H1 (cell line): Measurements from ENCODE around the gene LBX1. TPM values are rescaled to one million over a fixed set of nuclear protein-coding genes. Genes with fewer than 3 reads are reported as not detected.
A peak's percentile ranks its signal among the peaks of the same experiment; 100 is the strongest.

Experiments
- BACH1 ChIP-seq: IDR thresholded peaks from 2 replicates; pipeline ENCODE4 v1.6.1; 2012; ENCODE audit warnings: low read length, improper control_type of control experiment
- BCL11A ChIP-seq, 2 experiments: IDR thresholded peaks; one replicate each; pipeline ENCODE4 v1.6.1; 2011; ENCODE audit warnings: low read depth in 2 of 2, low read length in 2 of 2, mild to moderate bottlenecking in 2 of 2
- CTBP2 ChIP-seq: IDR thresholded peaks from 2 replicates; pipeline ENCODE4 v1.7.0; 2011; ENCODE audit warnings: borderline replicate concordance, mild to moderate bottlenecking, moderate library complexity, mixed read lengths, low read length; ENCODE audit not compliant: insufficient read depth, insufficient read length
- GABPA ChIP-seq: IDR thresholded peaks from 2 replicates; pipeline ENCODE4 v1.6.1; 2011; ENCODE audit warnings: mild to moderate bottlenecking, low read length, moderate library complexity, borderline replicate concordance; ENCODE audit not compliant: insufficient read depth
- GTF2F1 ChIP-seq: IDR thresholded peaks from 2 replicates; pipeline ENCODE4 v1.6.1; 2012; ENCODE audit warnings: low read depth, low read length, improper control_type of control experiment, borderline replicate concordance
- KDM1A ChIP-seq: fragments of 200-600, 300-600 bp; sonication (generic); IDR thresholded peaks from 2 replicates; pipeline ENCODE4 v1.7.1; 2016; ENCODE audit warnings: mild to moderate bottlenecking, low read length, borderline replicate concordance
- KDM5A ChIP-seq: fragments of 200-600 bp; IDR thresholded peaks from 2 replicates; pipeline ENCODE4 v1.7.1; 2012; ENCODE audit warnings: mild to moderate bottlenecking, low read length, inconsistent platforms, mixed read lengths
- RAD21 ChIP-seq, 2 experiments: IDR thresholded peaks in 1 of 2; conservative IDR thresholded peaks in 1 of 2; 2 replicates each; pipeline ENCODE4 v1.6.1; 2011; ENCODE audit warnings: low read depth in 2 of 2, low read length in 2 of 2, improper control_type of control experiment in 1 of 2, inconsistent platforms in 1 of 2, mild to moderate bottlenecking in 1 of 2, moderate library complexity in 1 of 2
- RNF2 ChIP-seq: fragments of 200-900, 300-1000 bp; sonication (generic); IDR thresholded peaks from 2 replicates; pipeline ENCODE4 v1.7.1; 2016; ENCODE audit warnings: borderline replicate concordance, low read depth, mild to moderate bottlenecking, antibody characterized with exemption, low read length; ENCODE audit not compliant: poor library complexity, severe bottlenecking; ENCODE audit errors: missing control alignments
- RXRA ChIP-seq: IDR thresholded peaks from 2 replicates; pipeline ENCODE4 v1.6.1; 2011; ENCODE audit warnings: low read depth, mild to moderate bottlenecking, low read length, moderate library complexity; ENCODE audit not compliant: insufficient read depth
- SRF ChIP-seq: IDR thresholded peaks from 2 replicates; pipeline ENCODE4 v1.6.1; 2011; ENCODE audit warnings: mild to moderate bottlenecking, low read depth, low read length, moderate library complexity
- SUZ12 ChIP-seq: fragments of 200-600 bp; sonication (generic); IDR thresholded peaks from 2 replicates; pipeline ENCODE4 v1.6.1; 2012; ENCODE audit warnings: mild to moderate bottlenecking, inconsistent platforms, low read length, moderate library complexity, mixed read lengths
- TCF12 ChIP-seq: IDR thresholded peaks from 2 replicates; pipeline ENCODE4 v1.6.1; 2011; ENCODE audit warnings: low read depth, mild to moderate bottlenecking, low read length
- YY1 ChIP-seq: IDR thresholded peaks from 2 replicates; pipeline ENCODE4 v1.6.1; 2011; ENCODE audit warnings: low read depth, mild to moderate bottlenecking, low read length
- polyA plus RNA-seq, 7 experiments: library from polyadenylated mRNA; depleted of rRNA in 3 of 7; stranded (reverse) in 5 of 7; unstranded in 2 of 7; fragments of >200 nt in 5 of 7; fragments of 200-250 nt in 2 of 7; gene quantifications; 1 replicate in 5 of 7; 2 replicates in 1 of 7; 4 replicates in 1 of 7; pipeline versions ENCODE4 v1.2.1 to v1.2.3, GENCODE V29; 2011 to 2013; ENCODE audit warnings: missing spikeins in 2 of 7, mixed read lengths in 2 of 7
- total RNA-seq: library from RNA; stranded (reverse); fragmentation: NEBNext Ultra II Directional; extraction: Animal tissue kit (Norgen Biotek cat#: 25700); gene quantifications from 2 replicates; pipeline ENCODE4 v1.2.1, GENCODE V29; 2021
- TF ChIP-seq, protein P1 (sequence below), 3 experiments: IDR thresholded peaks; 1 replicate in 2 of 3; 2 replicates in 1 of 3; pipeline versions ENCODE4 v1.5.1 to v1.6.1; 2011; ENCODE audit warnings: low read length in 3 of 3, mild to moderate bottlenecking in 3 of 3, inconsistent platforms in 2 of 3, low read depth in 1 of 3, moderate library complexity in 1 of 3; ENCODE audit not compliant: insufficient read depth in 1 of 3; ENCODE audit errors: control extremely low read depth in 1 of 3
- TF ChIP-seq, protein P2 (sequence below): IDR thresholded peaks from 2 replicates; pipeline ENCODE4 v1.6.1; 2011; ENCODE audit warnings: low read depth, mild to moderate bottlenecking, low read length; ENCODE audit not compliant: insufficient read depth
- TF ChIP-seq, protein P3 (sequence below): IDR thresholded peaks from 2 replicates; pipeline ENCODE4 v1.6.1; 2012; ENCODE audit warnings: low read length, inconsistent platforms

Gene LBX1
- total and polyA plus RNA-seq, 2 of the 8 experiments (the other 6 are each of a cell fraction or from before 2014, with no cell fraction given), result not detected

- TF ChIP-seq, protein P1, sequence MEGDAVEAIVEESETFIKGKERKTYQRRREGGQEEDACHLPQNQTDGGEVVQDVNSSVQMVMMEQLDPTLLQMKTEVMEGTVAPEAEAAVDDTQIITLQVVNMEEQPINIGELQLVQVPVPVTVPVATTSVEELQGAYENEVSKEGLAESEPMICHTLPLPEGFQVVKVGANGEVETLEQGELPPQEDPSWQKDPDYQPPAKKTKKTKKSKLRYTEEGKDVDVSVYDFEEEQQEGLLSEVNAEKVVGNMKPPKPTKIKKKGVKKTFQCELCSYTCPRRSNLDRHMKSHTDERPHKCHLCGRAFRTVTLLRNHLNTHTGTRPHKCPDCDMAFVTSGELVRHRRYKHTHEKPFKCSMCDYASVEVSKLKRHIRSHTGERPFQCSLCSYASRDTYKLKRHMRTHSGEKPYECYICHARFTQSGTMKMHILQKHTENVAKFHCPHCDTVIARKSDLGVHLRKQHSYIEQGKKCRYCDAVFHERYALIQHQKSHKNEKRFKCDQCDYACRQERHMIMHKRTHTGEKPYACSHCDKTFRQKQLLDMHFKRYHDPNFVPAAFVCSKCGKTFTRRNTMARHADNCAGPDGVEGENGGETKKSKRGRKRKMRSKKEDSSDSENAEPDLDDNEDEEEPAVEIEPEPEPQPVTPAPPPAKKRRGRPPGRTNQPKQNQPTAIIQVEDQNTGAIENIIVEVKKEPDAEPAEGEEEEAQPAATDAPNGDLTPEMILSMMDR (IDR thresholded peaks at IDR 0.05; ENCODE audit: control extremely low read depth in 1 of 3, insufficient read depth in 1 of 3, low read depth in 1 of 3, low read length in 3 of 3), result no peak
- TF ChIP-seq KDM5A (no peak), SUZ12 (peak; percentile 81), GTF2F1 (no peak), YY1 (peak; percentile 32; the same call in 1 of the 2 replicates), BACH1 (no peak), RXRA (no peak), TCF12 (no peak), SRF (no peak), BCL11A (IDR thresholded peaks at IDR 0.05; ENCODE audit: low read depth in 2 of 2, low read length in 2 of 2) (no peak), GABPA (no peak), RNF2 (peak; percentile 98), CTBP2 (peak; percentile 91), RAD21 (IDR thresholded peaks at IDR 0.05 in 1 of 2, conservative IDR thresholded peaks at IDR 0.05 in 1 of 2; ENCODE audit: low read depth in 2 of 2, low read length in 2 of 2) (no peak), KDM1A (no peak)
- TF ChIP-seq, protein P2, sequence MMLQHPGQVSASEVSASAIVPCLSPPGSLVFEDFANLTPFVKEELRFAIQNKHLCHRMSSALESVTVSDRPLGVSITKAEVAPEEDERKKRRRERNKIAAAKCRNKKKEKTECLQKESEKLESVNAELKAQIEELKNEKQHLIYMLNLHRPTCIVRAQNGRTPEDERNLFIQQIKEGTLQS, result no peak
- TF ChIP-seq, protein P3, sequence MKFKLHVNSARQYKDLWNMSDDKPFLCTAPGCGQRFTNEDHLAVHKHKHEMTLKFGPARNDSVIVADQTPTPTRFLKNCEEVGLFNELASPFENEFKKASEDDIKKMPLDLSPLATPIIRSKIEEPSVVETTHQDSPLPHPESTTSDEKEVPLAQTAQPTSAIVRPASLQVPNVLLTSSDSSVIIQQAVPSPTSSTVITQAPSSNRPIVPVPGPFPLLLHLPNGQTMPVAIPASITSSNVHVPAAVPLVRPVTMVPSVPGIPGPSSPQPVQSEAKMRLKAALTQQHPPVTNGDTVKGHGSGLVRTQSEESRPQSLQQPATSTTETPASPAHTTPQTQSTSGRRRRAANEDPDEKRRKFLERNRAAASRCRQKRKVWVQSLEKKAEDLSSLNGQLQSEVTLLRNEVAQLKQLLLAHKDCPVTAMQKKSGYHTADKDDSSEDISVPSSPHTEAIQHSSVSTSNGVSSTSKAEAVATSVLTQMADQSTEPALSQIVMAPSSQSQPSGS, result 0 out of 2 replicates have a peak, but pooled peaks have one; percentile 9
Observed at GRCh38 chr10:101237081-101237981, 8.1 kb upstream of the LBX1 start (continued).
